Stimulated activated CD8-positive, alpha-beta memory T cell treated with anti-CD3 and anti-CD28 coated beads, Interleukin-7, amount 100 ng/mL, for 4 hours (primary cell): ENCODE measurements around the gene RAD9A.

Experiments used
- DNase-seq, 2 donors: peaks; one replicate each; pipeline ENCODE4 v3.0.0-alpha.2; 2020; ENCODE audit warnings: low read depth in 2 of 2

RAD9A gene

GRCh38 chr11:67439321-67440228, 47.8 kb downstream of the RAD9A start:
- no peak for DNase-seq

- DNase-seq: no peak
Observed at GRCh38 chr11:67440229-67441097, 48.7 kb downstream of the RAD9A start.

GRCh38 chr11:67441098-67441563, 49.3 kb downstream of the RAD9A start:
- no peak for DNase-seq

- DNase-seq: no peak
Observed at GRCh38 chr11:67441731-67442351, 50.1 kb downstream of the RAD9A start.

GRCh38 chr11:67442504-67443404, 51.0 kb downstream of the RAD9A start:
- DNase-seq: no peak

GRCh38 chr11:67445515-67445914, 53.7 kb downstream of the RAD9A start:
- no peak for DNase-seq
